Spleen (tissue), 11 donors: ENCODE results near the gene TMEM126B. TPM values are rescaled to one million over a fixed set of nuclear protein-coding genes. Genes with fewer than 3 reads are reported as not detected.
A peak's percentile ranks its signal among the peaks of the same experiment; 100 is the strongest.

Experiments used
- DNase-seq: peaks from one replicate; pipeline ENCODE4 v3.0.0-alpha.2; 2020
- H3K27ac ChIP-seq, 8 donors: fragments of 200-600 bp; sonication (generic) in 7 of 8; 1 replicate in 4 of 8; 2 replicates in 4 of 8; pipeline versions ENCODE4 v1.5.0 to v1.8.0; 2016 to 2021; ENCODE audit warnings: inconsistent platforms in 4 of 8, mild to moderate bottlenecking in 4 of 8, moderate library complexity in 1 of 8
- H3K27me3 ChIP-seq, 7 donors: fragments of 200-600 bp; sonication (generic) in 6 of 7; replicated peaks in 1 of 7; 1 replicate in 4 of 7; 2 replicates in 3 of 7; pipeline versions ENCODE4 v1.5.0 to v1.8.0; 2016 to 2021; ENCODE audit warnings: inconsistent platforms in 3 of 7, mild to moderate bottlenecking in 1 of 7
- H3K36me3 ChIP-seq, 6 donors: fragments of 200-600 bp; sonication (generic) in 5 of 6; 1 replicate in 4 of 6; 2 replicates in 2 of 6; pipeline versions ENCODE4 v1.5.0 to v1.8.0; 2016 to 2021; ENCODE audit warnings: inconsistent platforms in 2 of 6
- H3K4me1 ChIP-seq, 6 donors: fragments of 200-600 bp; sonication (generic) in 5 of 6; 1 replicate in 3 of 6; 2 replicates in 3 of 6; pipeline versions ENCODE4 v1.5.0 to v1.8.0; 2016 to 2021; ENCODE audit warnings: inconsistent platforms in 3 of 6
- H3K4me3 ChIP-seq, 8 donors: fragments of 200-600 bp; sonication (generic) in 7 of 8; 1 replicate in 4 of 8; 2 replicates in 4 of 8; pipeline versions ENCODE4 v1.5.0 to v1.8.0; 2016 to 2021; ENCODE audit warnings: inconsistent platforms in 4 of 8, mild to moderate bottlenecking in 4 of 8, moderate library complexity in 2 of 8
- H3K9me3 ChIP-seq, 8 donors: fragments of 200-600 bp; sonication (generic) in 7 of 8; 1 replicate in 4 of 8; 2 replicates in 4 of 8; pipeline versions ENCODE4 v1.5.0 to v1.8.0; 2016 to 2021; ENCODE audit warnings: inconsistent platforms in 4 of 8
- CTCF ChIP-seq, 11 experiments: fragments of 200-600 bp in 7 of 11; fragments of 450-650 bp in 4 of 11; sonication (generic) in 4 of 11; IDR thresholded peaks in 8 of 11; conservative IDR thresholded peaks in 3 of 11; 1 replicate in 7 of 11; 2 replicates in 4 of 11; pipeline versions ENCODE4 v1.4.0 to v1.8.0; 2016 to 2021; ENCODE audit warnings: antibody characterized with exemption in 11 of 11, inconsistent platforms in 4 of 11, mild to moderate bottlenecking in 1 of 11
- POLR2A ChIP-seq, 3 donors: fragments of 450-650 bp; IDR thresholded peaks; one replicate each; pipeline ENCODE4 v1.5.1; 2017; ENCODE audit warnings: antibody characterized with exemption in 3 of 3, mild to moderate bottlenecking in 1 of 3
- POLR2AphosphoS5 ChIP-seq, 3 donors: sonication (generic); formaldehyde crosslinking; IDR thresholded peaks; one replicate each; pipeline ENCODE4 v1.5.1; 2017; ENCODE audit warnings: antibody characterized with exemption in 3 of 3
- WGBS, 5 donors: extraction: QIAGEN DNeasy Blood & Tissue Kit in 3 of 5; methylation state at CpG; one replicate each; pipeline versions ENCODE4 v1.1.5 to v1.1.7; 2013 to 2018; 5-methylcytosine and 5-hydroxymethylcytosine counted together
- intact Hi-C: fragments of 100-400 bp; cut with DNase I; formaldehyde crosslinking; loops from one replicate; pipeline ENCODE4 v1.15.0; 2023; ENCODE audit warnings: low total_unique reads
- polyA plus RNA-seq, 3 donors: library from polyadenylated mRNA; stranded (reverse); fragments of 200-250 nt; gene quantifications; one replicate each; pipeline ENCODE4 v1.2.1, GENCODE V29; 2013
- total RNA-seq, 7 donors: library from RNA; depleted of rRNA in 3 of 7; stranded (reverse); fragments of >200 nt in 3 of 7; fragmentation: NEBNext Ultra II Directional in 4 of 7; extraction: Animal tissue kit (Norgen Biotek cat#: 25700) in 4 of 7; gene quantifications; one replicate each; pipeline versions ENCODE4 v1.1.0 to v1.2.1, GENCODE V29; 2016 to 2021
- donor health status: healthy with polysubstance abuse.
- donor health status: DM: no; HTN: no; CAD: no; lungs with moderate emphysema.
- donor health status: DM: no; HTN: no; CAD: no.
- donor health status: Bipolar disorder and iron deficiency.
- donor health status: healthy.
- donor health status: DM: no; HTN: no; CAD: no.
- donor health status: DM: yes; HTN: yes; CAD: no.

The TMEM126B gene
- total and polyA plus RNA-seq, 10 donors: 32.5 to 84.0 (median 47.7) TPM

DNA sequence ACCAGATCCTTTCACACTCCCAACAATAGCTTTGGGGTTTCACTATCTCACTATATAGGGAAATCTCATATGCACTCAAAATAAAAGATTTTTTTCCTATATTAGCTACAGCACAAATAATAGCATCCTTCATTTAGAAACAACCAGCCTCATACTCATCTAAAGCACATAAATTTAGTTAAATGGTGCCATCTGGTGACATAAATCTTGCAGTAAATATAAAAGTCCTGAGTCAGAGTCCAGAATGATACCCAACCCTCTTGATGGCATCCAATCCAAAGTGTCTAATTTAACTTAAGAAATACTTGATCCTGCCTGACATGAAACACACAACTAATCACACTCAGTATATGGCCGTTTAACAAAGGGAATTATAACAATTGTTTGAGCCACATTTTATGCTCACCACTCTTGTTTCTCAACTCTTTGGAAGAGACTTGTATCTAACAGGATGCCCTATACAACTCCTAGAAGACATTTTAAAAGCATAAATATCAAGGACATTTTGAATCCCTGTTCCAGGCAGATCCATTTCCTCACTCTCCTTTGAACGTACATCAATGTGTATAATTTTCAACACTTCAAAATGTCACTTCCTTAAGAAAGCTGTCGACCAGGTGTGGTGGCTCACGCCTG is 37.4 kb upstream of the TMEM126B start:
- intact Hi-C loops: loop anchor here (10.0 kb wide), 1 partner anchor 1036 kb away; no protein-coding TSS in a partner anchor
- TF ChIP-seq CTCF (IDR thresholded peaks at IDR 0.05 in 8 of 11, conservative IDR thresholded peaks at IDR 0.05 in 3 of 11) (peak in 6 of 11 experiments; percentile 20 to 38 (median 22)), POLR2A (IDR thresholded peaks at IDR 0.05) (no peak), POLR2AphosphoS5 (IDR thresholded peaks at IDR 0.05) (no peak)

DNA sequence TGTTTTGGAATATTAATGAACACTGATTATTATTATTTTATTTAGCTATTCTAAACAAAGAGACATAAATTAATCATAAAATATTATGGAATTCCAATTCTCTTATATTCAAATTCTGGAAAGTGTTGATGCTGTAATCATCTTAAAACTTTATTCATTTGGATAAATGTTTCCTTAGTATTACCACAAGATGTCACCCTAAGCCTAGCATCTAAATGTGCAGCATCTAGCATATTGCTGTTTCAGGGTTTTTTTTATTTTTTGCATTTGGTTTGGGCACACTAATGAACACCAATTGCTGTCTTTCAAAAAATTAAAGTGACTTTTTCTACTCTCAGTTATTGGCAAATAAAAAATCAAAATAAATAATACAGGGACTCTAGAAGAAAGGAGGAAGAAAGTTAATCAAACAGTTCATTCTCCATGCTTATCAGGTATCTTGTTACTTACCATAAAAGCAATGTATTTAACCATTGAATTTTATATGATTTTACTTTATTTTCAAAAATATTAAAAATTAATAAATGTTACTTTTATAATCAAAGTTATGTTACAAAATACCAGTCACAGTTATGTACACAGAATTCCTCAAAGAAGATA is 33.0 kb upstream of the TMEM126B start:
- Histone ChIP-seq H3K27ac (no peak overlapping the region), H3K9me3 (no peaks in the 10 kb centered on the region), H3K36me3 (no peaks in the 10 kb centered on the region), H3K4me1 (peaks cover 0 to 8% (median 0%) of the 10 kb centered on the region in 6 donors), H3K27me3 (no peaks in the 10 kb centered on the region), H3K4me3 (no peak overlapping the region)
- intact Hi-C loops: loop anchor here (10.0 kb wide), 1 partner anchor 1041 kb away; no protein-coding TSS in a partner anchor
- TF ChIP-seq POLR2A (IDR thresholded peaks at IDR 0.05) (no peak), CTCF (IDR thresholded peaks at IDR 0.05 in 8 of 11, conservative IDR thresholded peaks at IDR 0.05 in 3 of 11) (peak; percentile 16 to 63 (median 53))
- no peak for DNase-seq

More for the DNA sequence above, 37.4 kb upstream of the TMEM126B start:
- Histone ChIP-seq H3K4me1 (no peaks in the 10 kb centered on the region), H3K36me3 (no peaks in the 10 kb centered on the region), H3K4me3 (no peak overlapping the region), H3K9me3 (peaks cover 0 to 16% (median 8%) of the 10 kb centered on the region in 8 donors), H3K27me3 (peaks cover 0 to 4% (median 0%) of the 10 kb centered on the region in 7 donors), H3K27ac (no peak overlapping the region)
- DNase-seq: no peak
- 74 to 81% (median 79%) methylated on average over 4 of the region's 4 CpGs for WGBS, 5 donors

DNA sequence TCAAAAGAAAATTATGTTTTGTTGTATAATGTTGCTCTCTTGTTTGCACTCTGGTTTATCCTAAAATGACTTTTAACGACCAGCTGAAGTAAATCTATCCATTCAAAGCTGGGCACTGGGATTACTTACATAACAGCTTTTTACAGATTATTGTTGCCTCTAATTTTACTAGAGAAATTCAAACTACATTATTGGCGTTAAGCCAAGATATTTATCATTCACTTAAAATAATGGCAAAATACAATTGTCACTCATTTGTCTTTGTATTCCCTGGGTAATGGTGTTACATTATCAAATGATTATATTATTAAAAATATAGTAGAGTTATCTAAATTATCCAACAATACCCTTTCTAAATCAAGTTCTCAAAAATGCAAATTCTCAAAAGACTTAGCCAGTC is 31.5 kb upstream of the TMEM126B start:
- DNase-seq: no peak
- no peak overlapping the region for H3K4me3 ChIP-seq
- TF ChIP-seq POLR2A (IDR thresholded peaks at IDR 0.05) (no peak), POLR2AphosphoS5 (IDR thresholded peaks at IDR 0.05) (no peak), CTCF (IDR thresholded peaks at IDR 0.05 in 8 of 11, conservative IDR thresholded peaks at IDR 0.05 in 3 of 11) (no peak)
- no peak overlapping the region for H3K27ac ChIP-seq
- H3K9me3 ChIP-seq: no peaks in the 10 kb centered on the region
- intact Hi-C loops: loop anchor here (10.0 kb wide), 1 partner anchor 1042 kb away; no protein-coding TSS in a partner anchor
- no peaks in the 10 kb centered on the region for H3K27me3 ChIP-seq
- WGBS, 5 donors: 75 to 94% (median 86%) methylated on average over 2 of the region's 2 CpGs
- H3K4me1 ChIP-seq: peaks cover 0 to 8% (median 0%) of the 10 kb centered on the region in 6 donors
- no peaks in the 10 kb centered on the region for H3K36me3 ChIP-seq

DNA sequence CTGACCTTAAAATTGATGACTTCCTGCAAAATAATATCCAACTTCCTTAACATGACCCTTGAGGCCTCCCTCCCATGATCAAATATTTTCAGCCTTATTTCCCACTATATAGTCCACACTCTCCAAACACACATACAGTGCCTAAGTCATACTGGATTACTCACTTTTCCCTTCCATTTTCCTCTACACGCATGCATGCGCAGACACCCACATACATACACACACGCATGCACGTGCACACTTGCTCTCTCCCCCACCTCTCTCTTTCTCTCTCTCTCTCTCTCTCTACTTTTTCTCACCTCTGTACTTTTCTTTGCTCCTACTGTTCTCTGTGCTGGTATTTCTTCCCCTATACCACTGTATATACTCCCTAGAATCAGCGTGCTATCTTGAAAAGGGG is 29.3 kb upstream of the TMEM126B start:
- H3K27ac ChIP-seq: no peak overlapping the region
- no peaks in the 10 kb centered on the region for H3K27me3 ChIP-seq
- no peaks in the 10 kb centered on the region for H3K9me3 ChIP-seq
- intact Hi-C loops: loop anchor here (10.0 kb wide), 1 partner anchor 1044 kb away; no protein-coding TSS in a partner anchor
- peaks cover 0 to 8% (median 0%) of the 10 kb centered on the region in 6 donors for H3K4me1 ChIP-seq
- 63 to 76% (median 75%) methylated on average over 5 of the region's 5 CpGs for WGBS, 5 donors
- no peaks in the 10 kb centered on the region for H3K36me3 ChIP-seq
- no peak overlapping the region for H3K4me3 ChIP-seq
- DNase-seq: no peak
- no peak for TF ChIP-seq POLR2A (IDR thresholded peaks at IDR 0.05)
- no peak for TF ChIP-seq POLR2AphosphoS5 (IDR thresholded peaks at IDR 0.05)
- no peak for TF ChIP-seq CTCF (IDR thresholded peaks at IDR 0.05 in 8 of 11, conservative IDR thresholded peaks at IDR 0.05 in 3 of 11)
